ENCODE data around the gene ADCY9. TPM values are rescaled to one million over a fixed set of nuclear protein-coding genes. Genes with fewer than 3 reads are reported as not detected.

ADCY9 gene
- polyA plus RNA-seq, 1 donor (not counting 4 experiments of a cell fraction or from before 2014, with no cell fraction given): 3.0 TPM

DNA sequence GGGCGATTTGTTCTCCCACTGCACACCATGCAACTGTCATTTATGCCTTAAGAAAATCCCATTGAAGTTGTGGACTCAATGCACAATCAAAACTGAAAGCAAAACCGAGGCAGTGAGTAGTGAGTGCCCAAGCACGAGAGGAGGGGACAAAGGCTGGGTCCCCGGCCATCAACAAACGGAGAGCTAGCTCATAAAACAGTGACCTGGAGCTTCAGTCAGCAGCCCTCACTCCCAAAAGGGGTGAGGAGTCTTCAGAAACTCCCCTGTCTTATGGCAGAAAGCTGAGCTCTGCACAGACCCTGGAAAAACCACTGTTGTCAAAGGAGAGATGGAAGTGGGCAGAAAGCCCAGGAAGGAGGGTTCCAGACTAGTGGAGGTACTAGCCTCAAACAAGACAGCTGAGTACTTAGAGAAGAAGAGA is 96.9 kb downstream of the ADCY9 start:
- FAIRE-seq (no peak), DNase-seq (ENCODE audit: low read depth, low spot score) (no peak)
- Histone ChIP-seq H2AFZ (ENCODE audit: control insufficient read depth, low read length) (no peak overlapping the region), H3K9me1 (ENCODE audit: control insufficient read depth, extremely low read depth, insufficient read depth, low read length) (no peaks in the 10 kb centered on the region), H3K4me2 (ENCODE audit: control insufficient read depth, extremely low read depth, insufficient read depth, low read depth, low read length) (no peak overlapping the region), H3K27ac (ENCODE audit: control insufficient read depth, insufficient read depth, low read length) (no peak overlapping the region), H4K20me1 (ENCODE audit: control insufficient read depth, extremely low read depth, insufficient read depth, low read length) (peaks cover 2% of the 10 kb centered on the region), H3K36me3 (ENCODE audit: control insufficient read depth in 2 of 2, extremely low read depth in 1 of 2, insufficient read depth in 2 of 2, low read length in 2 of 2) (no peaks in the 10 kb centered on the region), H3K9me3 (ENCODE audit: control insufficient read depth, low read depth, low read length) (no peaks in the 10 kb centered on the region), H3K4me3 (ENCODE audit: control insufficient read depth in 2 of 3, extremely low read depth in 1 of 3, insufficient read depth in 2 of 3, low read depth in 1 of 3, low read length in 3 of 3) (no peak overlapping the region), H3K9ac (ENCODE audit: control insufficient read depth, extremely low read depth, insufficient read depth, low read length) (no peak overlapping the region), H3K27me3 (ENCODE audit: control insufficient read depth, extremely low read depth, insufficient read depth, low read length) (no peaks in the 10 kb centered on the region), H3K4me1 (ENCODE audit: control insufficient read depth, extremely low read depth, insufficient read depth, low read length) (no peaks in the 10 kb centered on the region), H3K79me2 (ENCODE audit: control insufficient read depth, insufficient read depth, low read length) (no peaks in the 10 kb centered on the region)
- TF ChIP-seq, protein P1, sequence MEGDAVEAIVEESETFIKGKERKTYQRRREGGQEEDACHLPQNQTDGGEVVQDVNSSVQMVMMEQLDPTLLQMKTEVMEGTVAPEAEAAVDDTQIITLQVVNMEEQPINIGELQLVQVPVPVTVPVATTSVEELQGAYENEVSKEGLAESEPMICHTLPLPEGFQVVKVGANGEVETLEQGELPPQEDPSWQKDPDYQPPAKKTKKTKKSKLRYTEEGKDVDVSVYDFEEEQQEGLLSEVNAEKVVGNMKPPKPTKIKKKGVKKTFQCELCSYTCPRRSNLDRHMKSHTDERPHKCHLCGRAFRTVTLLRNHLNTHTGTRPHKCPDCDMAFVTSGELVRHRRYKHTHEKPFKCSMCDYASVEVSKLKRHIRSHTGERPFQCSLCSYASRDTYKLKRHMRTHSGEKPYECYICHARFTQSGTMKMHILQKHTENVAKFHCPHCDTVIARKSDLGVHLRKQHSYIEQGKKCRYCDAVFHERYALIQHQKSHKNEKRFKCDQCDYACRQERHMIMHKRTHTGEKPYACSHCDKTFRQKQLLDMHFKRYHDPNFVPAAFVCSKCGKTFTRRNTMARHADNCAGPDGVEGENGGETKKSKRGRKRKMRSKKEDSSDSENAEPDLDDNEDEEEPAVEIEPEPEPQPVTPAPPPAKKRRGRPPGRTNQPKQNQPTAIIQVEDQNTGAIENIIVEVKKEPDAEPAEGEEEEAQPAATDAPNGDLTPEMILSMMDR (optimal IDR thresholded peaks at IDR 0.05 in 1 of 3, IDR thresholded peaks at IDR 0.05 in 1 of 3, conservative IDR thresholded peaks at IDR 0.05 in 1 of 3; ENCODE audit: extremely low read depth in 1 of 3, insufficient read depth in 2 of 3, low read length in 3 of 3): no peak
- TF ChIP-seq EZH2 (IDR thresholded peaks at IDR 0.05; ENCODE audit: low read length): no peak
- dilution Hi-C loops (cut with MboI; ENCODE audit: extremely low pct_ligation_motif_present, low sequenced_read_pairs): no loop called here

DNA sequence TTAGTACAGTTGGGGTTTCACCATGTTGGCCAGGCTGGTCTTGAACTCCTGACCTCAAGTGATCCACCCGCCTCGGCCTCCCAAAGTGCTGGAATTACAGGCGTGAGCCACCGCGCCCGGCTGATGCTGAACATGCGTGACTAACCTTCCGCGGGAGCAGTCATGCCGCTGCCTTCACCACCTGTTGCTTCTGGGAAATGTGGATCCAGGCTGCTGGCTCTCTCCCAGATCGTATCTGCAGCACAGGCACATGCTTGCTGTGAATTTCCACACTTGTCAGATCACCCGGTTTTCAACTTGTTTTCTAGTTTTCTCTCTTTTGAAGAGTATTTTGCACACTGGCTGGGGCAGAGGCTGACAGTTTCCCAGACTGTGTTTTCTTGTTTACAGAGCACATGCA is 97.9 kb downstream of the ADCY9 start:
- no peak overlapping the region for H3K27ac ChIP-seq (ENCODE audit: control insufficient read depth, insufficient read depth, low read length)
- no peaks in the 10 kb centered on the region for H3K9me3 ChIP-seq (ENCODE audit: control insufficient read depth, low read depth, low read length)
- no peak overlapping the region for H2AFZ ChIP-seq (ENCODE audit: control insufficient read depth, low read length)
- TF ChIP-seq, protein P1 (optimal IDR thresholded peaks at IDR 0.05 in 1 of 3, IDR thresholded peaks at IDR 0.05 in 1 of 3, conservative IDR thresholded peaks at IDR 0.05 in 1 of 3; ENCODE audit: extremely low read depth in 1 of 3, insufficient read depth in 2 of 3, low read length in 3 of 3): no peak
- no peak for TF ChIP-seq EZH2 (IDR thresholded peaks at IDR 0.05; ENCODE audit: low read length)
- peaks cover 1% of the 10 kb centered on the region for H3K4me1 ChIP-seq (ENCODE audit: control insufficient read depth, extremely low read depth, insufficient read depth, low read length)
- no peak overlapping the region for H3K9ac ChIP-seq (ENCODE audit: control insufficient read depth, extremely low read depth, insufficient read depth, low read length)
- no peak overlapping the region for H3K4me3 ChIP-seq (ENCODE audit: control insufficient read depth in 2 of 3, extremely low read depth in 1 of 3, insufficient read depth in 2 of 3, low read depth in 1 of 3, low read length in 3 of 3)
- dilution Hi-C loops (cut with MboI; ENCODE audit: extremely low pct_ligation_motif_present, low sequenced_read_pairs): no loop called here
- H3K36me3 ChIP-seq (ENCODE audit: control insufficient read depth in 2 of 2, extremely low read depth in 1 of 2, insufficient read depth in 2 of 2, low read length in 2 of 2): no peaks in the 10 kb centered on the region
- DNase-seq (ENCODE audit: low read depth, low spot score): no peak
- H3K79me2 ChIP-seq (ENCODE audit: control insufficient read depth, insufficient read depth, low read length): no peaks in the 10 kb centered on the region
- no peaks in the 10 kb centered on the region for H3K9me1 ChIP-seq (ENCODE audit: control insufficient read depth, extremely low read depth, insufficient read depth, low read length)
- H3K4me2 ChIP-seq (ENCODE audit: control insufficient read depth, extremely low read depth, insufficient read depth, low read depth, low read length): no peak overlapping the region
- peaks cover 2% of the 10 kb centered on the region for H4K20me1 ChIP-seq (ENCODE audit: control insufficient read depth, extremely low read depth, insufficient read depth, low read length)
- FAIRE-seq: no peak
- H3K27me3 ChIP-seq (ENCODE audit: control insufficient read depth, extremely low read depth, insufficient read depth, low read length): no peaks in the 10 kb centered on the region
